Amniotic stem cell (primary cell): Measurements from ENCODE around the gene NUP35.

Experiments
- DNase-seq: peaks from one replicate; lab custom pipeline; 2025; lab: John Stamatoyannopoulos, UW

The NUP35 gene

DNA sequence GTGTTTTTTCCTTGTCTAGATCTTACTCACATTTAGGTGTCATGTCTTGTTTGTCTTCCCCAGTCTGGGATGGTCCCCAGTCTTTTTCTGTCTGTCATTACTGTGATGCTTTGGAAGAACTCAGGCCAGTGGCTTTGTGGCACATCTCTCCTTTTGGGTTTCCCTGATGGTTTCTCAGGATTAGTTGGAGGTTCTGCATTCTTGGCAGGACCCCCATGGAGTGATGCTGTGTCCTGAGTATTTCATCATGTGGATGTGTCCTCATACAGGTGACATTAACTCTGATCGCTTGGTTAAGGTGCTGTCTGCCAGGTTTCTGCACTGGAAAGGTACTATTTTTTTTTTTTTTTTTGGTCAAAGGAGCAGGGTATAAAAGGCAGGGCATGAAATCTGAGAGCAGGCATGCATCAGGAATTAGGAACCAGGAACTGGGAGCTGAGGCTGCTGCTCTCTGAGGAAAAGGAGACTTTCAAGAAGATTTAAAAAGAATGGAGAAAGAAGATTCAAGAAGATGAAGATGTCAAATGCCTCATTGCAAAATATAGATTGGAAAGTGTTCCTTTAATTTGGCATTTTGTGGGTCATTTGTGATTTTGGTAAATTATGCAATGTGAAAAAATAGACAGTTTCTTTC is 85.3 kb downstream of the NUP35 start:
- no peak for DNase-seq
